ENCODE results near the gene CIAO2B.

The CIAO2B gene

DNA sequence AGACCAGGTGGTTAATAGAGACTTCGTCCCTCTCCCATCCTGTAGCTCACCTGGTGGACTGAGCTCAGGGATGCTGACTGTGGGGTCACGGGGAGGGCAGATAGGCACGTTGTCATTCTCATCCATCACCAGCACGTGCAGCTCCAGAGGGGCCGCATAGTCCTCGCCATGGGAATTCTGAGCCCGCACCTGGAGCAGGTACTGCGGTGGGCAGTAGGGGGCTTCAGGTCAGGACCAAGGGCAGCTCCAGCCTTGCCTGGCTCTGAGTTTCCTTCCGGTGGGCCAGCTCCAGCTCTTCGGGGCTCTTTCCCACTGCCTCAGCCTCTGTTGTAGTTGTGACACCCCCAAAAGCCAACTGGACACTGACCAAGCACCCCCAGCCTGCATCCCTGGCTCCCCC lies 21.1 kb downstream of the CIAO2B start:
- no peak for TF ChIP-seq EZH2phosphoT487 (IDR thresholded peaks at IDR 0.05; ENCODE audit: borderline replicate concordance)
- TF ChIP-seq, protein P1, sequence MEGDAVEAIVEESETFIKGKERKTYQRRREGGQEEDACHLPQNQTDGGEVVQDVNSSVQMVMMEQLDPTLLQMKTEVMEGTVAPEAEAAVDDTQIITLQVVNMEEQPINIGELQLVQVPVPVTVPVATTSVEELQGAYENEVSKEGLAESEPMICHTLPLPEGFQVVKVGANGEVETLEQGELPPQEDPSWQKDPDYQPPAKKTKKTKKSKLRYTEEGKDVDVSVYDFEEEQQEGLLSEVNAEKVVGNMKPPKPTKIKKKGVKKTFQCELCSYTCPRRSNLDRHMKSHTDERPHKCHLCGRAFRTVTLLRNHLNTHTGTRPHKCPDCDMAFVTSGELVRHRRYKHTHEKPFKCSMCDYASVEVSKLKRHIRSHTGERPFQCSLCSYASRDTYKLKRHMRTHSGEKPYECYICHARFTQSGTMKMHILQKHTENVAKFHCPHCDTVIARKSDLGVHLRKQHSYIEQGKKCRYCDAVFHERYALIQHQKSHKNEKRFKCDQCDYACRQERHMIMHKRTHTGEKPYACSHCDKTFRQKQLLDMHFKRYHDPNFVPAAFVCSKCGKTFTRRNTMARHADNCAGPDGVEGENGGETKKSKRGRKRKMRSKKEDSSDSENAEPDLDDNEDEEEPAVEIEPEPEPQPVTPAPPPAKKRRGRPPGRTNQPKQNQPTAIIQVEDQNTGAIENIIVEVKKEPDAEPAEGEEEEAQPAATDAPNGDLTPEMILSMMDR (conservative IDR thresholded peaks at IDR 0.05; ENCODE audit: low read length), result no peak
- Histone ChIP-seq H3K36me3 (ENCODE audit: insufficient read depth, low read length) (no peaks in the 10 kb centered on the region), H4K20me1 (ENCODE audit: insufficient read depth, low read length, poor library complexity, severe bottlenecking) (no peaks in the 10 kb centered on the region), H3K4me2 (ENCODE audit: low read depth, low read length, poor library complexity, severe bottlenecking) (no peak overlapping the region), H3K79me2 (ENCODE audit: insufficient read depth, low read length) (no peaks in the 10 kb centered on the region), H2AFZ (ENCODE audit: low read length) (no peak overlapping the region), H3F3A (ENCODE audit: low read depth) (no peaks in the 10 kb centered on the region), H3K4me3 (ENCODE audit: low read length, poor library complexity, severe bottlenecking) (no peak overlapping the region), H3K4me1 (ENCODE audit: insufficient read depth, low read length, poor library complexity, severe bottlenecking) (no peaks in the 10 kb centered on the region), H3K9me3 (ENCODE audit: insufficient read depth, low read depth, low read length) (no peaks in the 10 kb centered on the region), H3K9ac (ENCODE audit: low read depth, low read length, poor library complexity, severe bottlenecking) (no peak overlapping the region), H3K27me3 (ENCODE audit: insufficient read depth, low read length, poor library complexity, severe bottlenecking) (no peaks in the 10 kb centered on the region), H3K9me2 (replicated peaks; ENCODE audit: low read depth, low read length) (no peaks in the 10 kb centered on the region)

- Histone ChIP-seq H3K9me2 (replicated peaks; ENCODE audit: low read depth, low read length) (no peaks in the 10 kb centered on the region), H3K4me1 (ENCODE audit: insufficient read depth, low read length, poor library complexity, severe bottlenecking) (no peaks in the 10 kb centered on the region), H3K27me3 (ENCODE audit: insufficient read depth, low read length, poor library complexity, severe bottlenecking) (no peaks in the 10 kb centered on the region), H2AFZ (ENCODE audit: low read length) (no peak overlapping the region), H4K20me1 (ENCODE audit: insufficient read depth, low read length, poor library complexity, severe bottlenecking) (no peaks in the 10 kb centered on the region), H3K36me3 (ENCODE audit: insufficient read depth, low read length) (no peaks in the 10 kb centered on the region), H3K79me2 (ENCODE audit: insufficient read depth, low read length) (no peaks in the 10 kb centered on the region), H3K9ac (ENCODE audit: low read depth, low read length, poor library complexity, severe bottlenecking) (no peak overlapping the region), H3F3A (ENCODE audit: low read depth) (no peaks in the 10 kb centered on the region), H3K4me2 (ENCODE audit: low read depth, low read length, poor library complexity, severe bottlenecking) (no peak overlapping the region), H3K9me3 (ENCODE audit: insufficient read depth, low read depth, low read length) (no peaks in the 10 kb centered on the region), H3K4me3 (ENCODE audit: low read length, poor library complexity, severe bottlenecking) (no peak overlapping the region)
- TF ChIP-seq, protein P1 (conservative IDR thresholded peaks at IDR 0.05; ENCODE audit: low read length), result no peak
- no peak for TF ChIP-seq EZH2phosphoT487 (IDR thresholded peaks at IDR 0.05; ENCODE audit: borderline replicate concordance)
Measured at GRCh38 chr16:66911801-66912200, 22.4 kb downstream of the CIAO2B start.

GRCh38 chr16:66911112-66911511 lies 23.1 kb downstream of the CIAO2B start:
- TF ChIP-seq, protein P1 (conservative IDR thresholded peaks at IDR 0.05; ENCODE audit: low read length), result no peak
- TF ChIP-seq EZH2phosphoT487 (IDR thresholded peaks at IDR 0.05; ENCODE audit: borderline replicate concordance), result no peak
- no peak overlapping the region for H3K9ac ChIP-seq (ENCODE audit: low read depth, low read length, poor library complexity, severe bottlenecking)
- H3K4me1 ChIP-seq (ENCODE audit: insufficient read depth, low read length, poor library complexity, severe bottlenecking), result no peaks in the 10 kb centered on the region
- H3K36me3 ChIP-seq (ENCODE audit: insufficient read depth, low read length), result no peaks in the 10 kb centered on the region
- no peaks in the 10 kb centered on the region for H4K20me1 ChIP-seq (ENCODE audit: insufficient read depth, low read length, poor library complexity, severe bottlenecking)
- H2AFZ ChIP-seq (ENCODE audit: low read length), result no peak overlapping the region
- no peaks in the 10 kb centered on the region for H3K9me3 ChIP-seq (ENCODE audit: insufficient read depth, low read depth, low read length)
- no peak overlapping the region for H3K4me3 ChIP-seq (ENCODE audit: low read length, poor library complexity, severe bottlenecking)
- no peaks in the 10 kb centered on the region for H3K27me3 ChIP-seq (ENCODE audit: insufficient read depth, low read length, poor library complexity, severe bottlenecking)
- no peaks in the 10 kb centered on the region for H3K9me2 ChIP-seq (replicated peaks; ENCODE audit: low read depth, low read length)
- H3K4me2 ChIP-seq (ENCODE audit: low read depth, low read length, poor library complexity, severe bottlenecking), result no peak overlapping the region
- no peaks in the 10 kb centered on the region for H3F3A ChIP-seq (ENCODE audit: low read depth)
- no peaks in the 10 kb centered on the region for H3K79me2 ChIP-seq (ENCODE audit: insufficient read depth, low read length)
